ENCODE results near the gene CTDNEP1. TPM values are rescaled to one million over a fixed set of nuclear protein-coding genes. Genes with fewer than 3 reads are reported as not detected.

Gene CTDNEP1
- total and polyA plus RNA-seq, 2 donors: 40.0 to 89.2 TPM

GRCh38 chr17:7236808-7237207 is 14.7 kb downstream of the CTDNEP1 start:
- no peaks in the 10 kb centered on the region for H3K4me1 ChIP-seq (ENCODE audit: insufficient read depth)
- H3K4me3 ChIP-seq (ENCODE audit: low read depth, low read length): no peak overlapping the region
- 85% methylated on average over 6 of the region's 6 CpGs for WGBS
- DNase-seq (ENCODE audit: extremely low spot score): no peak
- H3K27ac ChIP-seq (ENCODE audit: low read depth): no peak overlapping the region
- H3K36me3 ChIP-seq (ENCODE audit: insufficient read depth): no peaks in the 10 kb centered on the region

GRCh38 chr17:7235693-7236665 is 15.6 kb downstream of the CTDNEP1 start:
- no peaks in the 10 kb centered on the region for H3K36me3 ChIP-seq (ENCODE audit: insufficient read depth)
- 83% methylated on average over 22 of the region's 22 CpGs for WGBS
- no peak overlapping the region for H3K4me3 ChIP-seq (ENCODE audit: low read depth, low read length)
- no peak for DNase-seq (ENCODE audit: extremely low spot score)
- no peaks in the 10 kb centered on the region for H3K4me1 ChIP-seq (ENCODE audit: insufficient read depth)
- H3K27ac ChIP-seq (ENCODE audit: low read depth): no peak overlapping the region

GRCh38 chr17:7234083-7234951 is 17.2 kb downstream of the CTDNEP1 start, which contains the start of gene DVL2:
Gene DVL2 (minus strand): TSS chr17:7234517. CDS start chr17:7234262, 255 bp downstream.
- Histone ChIP-seq H3K4me1 (ENCODE audit: insufficient read depth) (no peaks in the 10 kb centered on the region), H3K27ac (ENCODE audit: low read depth) (peak within 1 kb of the TSS; percentile 90), H3K4me3 (ENCODE audit: low read depth, low read length) (peak within 1 kb of the TSS; percentile 81), H3K36me3 (ENCODE audit: insufficient read depth) (peaks cover 4% of the 10 kb centered on the region)
- WGBS: under 1% methylated on average over 72 of the region's 72 CpGs
- DNase-seq (ENCODE audit: extremely low spot score): peak; percentile 84

- no peak for DNase-seq (ENCODE audit: extremely low spot score)
- Histone ChIP-seq H3K36me3 (ENCODE audit: insufficient read depth) (peaks cover 7% of the 10 kb centered on the region), H3K27ac (ENCODE audit: low read depth) (peak overlapping the region; percentile 90), H3K4me3 (ENCODE audit: low read depth, low read length) (peak overlapping the region; percentile 81), H3K4me1 (ENCODE audit: insufficient read depth) (no peaks in the 10 kb centered on the region)
- 2% methylated on average over 9 of the region's 9 CpGs for WGBS
Observed at GRCh38 chr17:7233701-7234082, 17.8 kb downstream of the CTDNEP1 start.

GRCh38 chr17:7232114-7232513 is 19.4 kb downstream of the CTDNEP1 start:
- Histone ChIP-seq H3K4me1 (ENCODE audit: insufficient read depth) (no peaks in the 10 kb centered on the region), H3K27ac (ENCODE audit: low read depth) (no peak overlapping the region), H3K4me3 (ENCODE audit: low read depth, low read length) (no peak overlapping the region), H3K36me3 (ENCODE audit: insufficient read depth) (peaks cover 7% of the 10 kb centered on the region)
- DNase-seq (ENCODE audit: extremely low spot score): no peak
- 73% methylated on average over 5 of the region's 5 CpGs for WGBS

GRCh38 chr17:7229504-7229903 is 22.0 kb downstream of the CTDNEP1 start:
- peaks cover 7% of the 10 kb centered on the region for H3K36me3 ChIP-seq (ENCODE audit: insufficient read depth)
- H3K4me3 ChIP-seq (ENCODE audit: low read depth, low read length): no peak overlapping the region
- no peaks in the 10 kb centered on the region for H3K4me1 ChIP-seq (ENCODE audit: insufficient read depth)
- DNase-seq (ENCODE audit: extremely low spot score): no peak
- 94% methylated on average over 19 of the region's 19 CpGs for WGBS
- no peak overlapping the region for H3K27ac ChIP-seq (ENCODE audit: low read depth)

GRCh38 chr17:7228920-7229319 is 22.6 kb downstream of the CTDNEP1 start:
- H3K4me1 ChIP-seq (ENCODE audit: insufficient read depth): no peaks in the 10 kb centered on the region
- 90% methylated on average over 14 of the region's 14 CpGs for WGBS
- no peak overlapping the region for H3K4me3 ChIP-seq (ENCODE audit: low read depth, low read length)
- no peak overlapping the region for H3K27ac ChIP-seq (ENCODE audit: low read depth)
- DNase-seq (ENCODE audit: extremely low spot score): no peak
- H3K36me3 ChIP-seq (ENCODE audit: insufficient read depth): peaks cover 7% of the 10 kb centered on the region

GRCh38 chr17:7226721-7227710 is 24.5 kb downstream of the CTDNEP1 start:
- Histone ChIP-seq H3K27ac (ENCODE audit: low read depth) (no peak overlapping the region), H3K36me3 (ENCODE audit: insufficient read depth) (peaks cover 7% of the 10 kb centered on the region), H3K4me1 (ENCODE audit: insufficient read depth) (no peaks in the 10 kb centered on the region), H3K4me3 (ENCODE audit: low read depth, low read length) (no peak overlapping the region)
- WGBS: 92% methylated on average over 31 of the region's 31 CpGs
- DNase-seq (ENCODE audit: extremely low spot score): no peak

- Histone ChIP-seq H3K4me1 (ENCODE audit: insufficient read depth) (peaks cover 2% of the 10 kb centered on the region), H3K27ac (ENCODE audit: low read depth) (no peak overlapping the region)
Observed at GRCh38 chr17:7225711-7226331, 25.7 kb downstream of the CTDNEP1 start.

GRCh38 chr17:7224661-7225111 is 26.8 kb downstream of the CTDNEP1 start:
- Histone ChIP-seq H3K27ac (ENCODE audit: low read depth) (no peak overlapping the region), H3K36me3 (ENCODE audit: insufficient read depth) (peaks cover 5% of the 10 kb centered on the region), H3K4me3 (ENCODE audit: low read depth, low read length) (no peak overlapping the region), H3K4me1 (ENCODE audit: insufficient read depth) (peaks cover 4% of the 10 kb centered on the region)
- 66% methylated on average over 15 of the region's 15 CpGs for WGBS
- no peak for DNase-seq (ENCODE audit: extremely low spot score)

More at GRCh38 chr17:7225711-7226331, 25.7 kb downstream of the CTDNEP1 start:
- H3K36me3 ChIP-seq (ENCODE audit: insufficient read depth): peaks cover 7% of the 10 kb centered on the region
- H3K4me3 ChIP-seq (ENCODE audit: low read depth, low read length): no peak overlapping the region
- WGBS: 79% methylated on average over 21 of the region's 21 CpGs
- DNase-seq (ENCODE audit: extremely low spot score): no peak

- H3K4me1 ChIP-seq (ENCODE audit: insufficient read depth): peaks cover 4% of the 10 kb centered on the region
- peaks cover 3% of the 10 kb centered on the region for H3K36me3 ChIP-seq (ENCODE audit: insufficient read depth)
- 80% methylated on average over 10 of the region's 10 CpGs for WGBS
Observed at GRCh38 chr17:7224110-7224509, 27.4 kb downstream of the CTDNEP1 start.

GRCh38 chr17:7223375-7223774 is 28.2 kb downstream of the CTDNEP1 start:
- Histone ChIP-seq H3K4me3 (ENCODE audit: low read depth, low read length) (no peak overlapping the region), H3K36me3 (ENCODE audit: insufficient read depth) (no peaks in the 10 kb centered on the region), H3K27ac (ENCODE audit: low read depth) (no peak overlapping the region), H3K4me1 (ENCODE audit: insufficient read depth) (peaks cover 4% of the 10 kb centered on the region)
- DNase-seq (ENCODE audit: extremely low spot score): no peak
- 69% methylated on average over 4 of the region's 4 CpGs for WGBS

More at GRCh38 chr17:7224110-7224509, 27.4 kb downstream of the CTDNEP1 start:
- H3K4me3 ChIP-seq (ENCODE audit: low read depth, low read length): no peak overlapping the region
- H3K27ac ChIP-seq (ENCODE audit: low read depth): no peak overlapping the region
- no peak for DNase-seq (ENCODE audit: extremely low spot score)

Measured in urinary bladder (tissue), 4 donors.